HCEC 1CT (cell line): Measurements from ENCODE around the gene DCTN4.

ENCODE experiments used
- DNase-seq: peaks from one replicate; pipeline ENCODE4 v3.0.0-alpha.2; 2017

The DCTN4 gene

GRCh38 chr5:150665044-150665443 lies 93.8 kb downstream of the DCTN4 start:
- DNase-seq = peak; percentile 28

DNA sequence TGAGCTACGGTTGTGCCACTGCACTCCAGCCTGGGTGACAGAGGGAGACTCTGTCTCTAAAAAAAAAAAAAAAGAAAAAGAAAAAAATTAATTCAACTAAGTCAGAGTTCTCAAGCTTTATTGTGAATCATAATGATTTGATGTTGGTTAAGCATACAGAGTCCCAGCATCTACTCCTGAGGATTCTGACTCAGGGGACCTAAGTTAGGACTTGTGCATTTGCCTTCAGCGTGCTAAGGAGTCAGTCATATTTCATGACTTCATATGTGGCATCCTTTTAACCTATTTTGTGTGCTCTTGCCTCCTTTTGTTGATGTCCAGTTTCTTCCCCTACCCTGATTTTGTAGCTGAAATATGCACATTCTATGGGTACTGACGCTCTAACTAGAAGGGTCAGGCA lies 94.9 kb downstream of the DCTN4 start:
- no peak for DNase-seq

- no peak for DNase-seq
Observed at GRCh38 chr5:150662731-150663516, 95.9 kb downstream of the DCTN4 start.

- DNase-seq = no peak
Observed at GRCh38 chr5:150661821-150662596, 96.8 kb downstream of the DCTN4 start.

GRCh38 chr5:150661086-150661485 lies 97.7 kb downstream of the DCTN4 start, which contains the start of gene MYOZ3:
MYOZ3 (plus strand) TSS chr5:150661251; CDS start chr5:150662942, 1,691 bp downstream.
- no peak for DNase-seq

DNA sequence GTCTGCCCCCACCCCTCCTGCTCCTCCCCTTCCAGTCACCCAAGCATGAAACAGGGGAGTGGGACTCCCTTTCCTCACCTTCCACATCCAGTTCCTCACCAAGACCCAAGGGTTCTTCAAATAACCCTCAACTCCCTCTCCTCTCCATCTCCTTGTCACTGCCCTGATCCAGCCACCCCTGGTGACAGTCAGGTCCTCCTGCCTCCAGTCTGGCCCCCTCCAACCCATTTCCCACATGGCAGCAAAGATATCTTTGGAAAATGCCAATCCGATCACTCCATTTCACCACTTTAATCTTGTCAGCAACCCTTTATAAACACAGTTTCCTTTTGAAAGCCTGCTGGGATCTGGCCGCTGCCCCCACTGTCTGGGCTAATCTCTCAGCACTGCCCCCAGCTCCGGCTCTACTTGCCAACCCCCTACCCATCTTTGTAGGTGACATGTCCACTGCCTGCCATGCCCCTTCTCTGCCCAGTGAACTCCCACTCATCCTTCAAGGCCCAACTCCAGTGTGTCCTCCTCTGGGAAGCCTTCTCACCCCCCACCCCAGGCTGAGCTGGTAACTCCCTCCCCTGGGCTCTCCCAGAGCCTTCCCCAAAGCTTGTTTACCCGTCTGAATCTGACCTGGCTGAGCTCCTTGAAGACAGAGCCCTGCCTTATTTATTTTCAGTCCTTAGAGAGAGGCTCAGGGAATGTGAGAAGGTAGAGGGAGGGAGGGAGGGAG lies 98.5 kb downstream of the DCTN4 start:
- no peak for DNase-seq

GRCh38 chr5:150659360-150660107 lies 99.3 kb downstream of the DCTN4 start:
- no peak for DNase-seq

- no peak for DNase-seq
Observed at GRCh38 chr5:150658699-150659265, 100.0 kb downstream of the DCTN4 start.
